ENCODE data around the gene DDX6. TPM values are rescaled to one million over a fixed set of nuclear protein-coding genes. Genes with fewer than 3 reads are reported as not detected.
A peak's percentile ranks its signal among the peaks of the same experiment; 100 is the strongest.

The DDX6 gene
- total and polyA plus RNA-seq, 9 of the 15 experiments (the other 6 are each of a cell fraction or from before 2014, with no cell fraction given) = 10.0 to 102 (median 58.2) TPM

GRCh38 chr11:118749429-118749828 lies 41.5 kb downstream of the DDX6 start:
- no peaks in the 10 kb centered on the region for H3K9me1 ChIP-seq (ENCODE audit: control insufficient read depth, insufficient read depth, low read length)
- no peak for DNase-seq (ENCODE audit: extremely low read depth in 1 of 4, low spot score in 3 of 4)
- FAIRE-seq = no peak
- POLR2A ChIA-PET = interaction anchor here (0.8 kb wide), 1 partner anchor 58 kb away, joined by 6 read pairs; no protein-coding TSS in a partner anchor
- no peaks in the 10 kb centered on the region for H3K27me3 ChIP-seq (ENCODE audit: control insufficient read depth in 2 of 2, insufficient read depth in 2 of 2, low read length in 2 of 2)
- in situ Hi-C loops (cut with MboI) = no loop called here
- TF ChIP-seq L3MBTL2 (IDR thresholded peaks at IDR 0.05) = 0 out of 2 replicates have a peak, but pooled peaks have one; percentile 26
- TF ChIP-seq POLR2B (IDR thresholded peaks at IDR 0.05; ENCODE audit: low read depth, partially characterized antibody) = peak; percentile 26
- TF ChIP-seq MAX (CRISPR knock-in tag; IDR thresholded peaks at IDR 0.05) = peak; percentile 32; the same call in 1 of the 2 replicates
- TF ChIP-seq VEZF1 (CRISPR knock-in tag; IDR thresholded peaks at IDR 0.05) = no peak
- H2AFZ ChIP-seq (ENCODE audit: low read depth, low read length) = no peak overlapping the region
- H3K27ac ChIP-seq (ENCODE audit: extremely low read depth, low read depth, low read length) = no peak overlapping the region
- 57% methylated on average over 6 of the region's 6 CpGs for WGBS (ENCODE audit: insufficient coverage, low coverage, missing lambda C conversion rate)
- BruUV-seq (replicated peaks) = no TSS peak
- intact Hi-C loops (cut with micrococcal nuclease) = loop anchor here (5.0 kb wide), 1 partner anchor 57 kb away; no protein-coding TSS in a partner anchor
- 0 out of 5 replicates have a peak, but pooled peaks cover 0 to 3% of the 10 kb centered on the region in 2 experiments for H3K4me1 ChIP-seq (replicated peaks in 1 of 2; ENCODE audit: control insufficient read depth in 2 of 2, insufficient read depth in 2 of 2, low read length in 2 of 2)
- no peaks in the 10 kb centered on the region for H3K9me3 ChIP-seq (replicated peaks; ENCODE audit: control insufficient read depth, insufficient read depth, low read depth, low read length)
- no peak overlapping the region for H3K4me3 ChIP-seq
- H3K9ac ChIP-seq (ENCODE audit: insufficient read depth in 1 of 2, low read depth in 2 of 2, low read length in 2 of 2) = no peak overlapping the region
- H3K4me2 ChIP-seq (ENCODE audit: insufficient read depth, low read length) = no peak overlapping the region
- CTCF ChIA-PET (ENCODE audit: low intra/inter-chr PET ratio) = no interaction called here
- H3K36me3 ChIP-seq (ENCODE audit: control insufficient read depth, insufficient read depth, low read length) = peaks cover 53% of the 10 kb centered on the region; the same call in 2 of the 3 replicates
- no peaks in the 10 kb centered on the region for H3K79me2 ChIP-seq (ENCODE audit: control insufficient read depth, insufficient read depth, low read length)
- ATAC-seq = no peak
- 0 out of 2 replicates have a peak, but pooled peaks cover 6% of the 10 kb centered on the region for H4K20me1 ChIP-seq (replicated peaks; ENCODE audit: control insufficient read depth, insufficient read depth, low read length)

All from K562 (cell line).